HG03135 (cell line): ENCODE data around the gene SIPA1L3.

ENCODE experiments used
- ATAC-seq: cut with Tn5 transposase; IDR thresholded peaks from one replicate; pipeline ENCODE4 v1.9.1; 2021; ENCODE audit warnings: mild to moderate bottlenecking, moderate library complexity; ENCODE audit not compliant: unreplicated experiment

SIPA1L3 gene

DNA sequence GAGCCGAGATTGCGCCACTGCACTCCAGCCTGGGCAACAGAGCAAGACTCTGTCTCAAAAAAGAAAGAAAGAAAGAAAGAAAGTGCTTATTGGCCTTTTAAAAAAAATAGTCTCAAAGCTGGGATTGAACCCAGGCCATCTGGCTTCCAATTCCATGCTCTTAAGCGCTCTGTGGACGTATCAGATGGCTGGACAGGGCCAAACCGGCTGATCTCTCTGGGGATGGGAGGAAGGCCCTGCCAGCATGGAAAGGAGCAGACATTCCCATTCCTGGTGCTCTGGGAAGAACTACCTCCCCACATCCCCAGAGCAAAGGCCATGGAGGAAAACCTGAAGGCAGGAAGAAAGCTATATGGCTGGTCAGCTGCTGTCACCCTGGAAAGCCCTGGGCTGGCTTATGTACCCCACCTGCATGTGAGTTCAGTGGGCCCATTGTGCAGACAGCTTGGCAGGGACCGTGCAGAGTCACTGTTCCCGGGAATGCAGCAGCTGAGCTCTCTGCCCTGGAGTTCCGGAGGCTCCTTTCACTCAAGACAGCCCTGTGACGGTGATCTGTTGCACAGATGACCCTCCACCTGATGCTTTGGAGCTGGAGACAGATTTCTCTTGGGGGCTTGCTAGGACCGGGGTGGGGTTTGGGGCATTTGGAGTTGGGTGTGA lies 84.3 kb downstream of the SIPA1L3 start:
- no peak for ATAC-seq

GRCh38 chr19:37991841-37992248 lies 84.8 kb downstream of the SIPA1L3 start:
- ATAC-seq, result no peak

GRCh38 chr19:37992761-37993160 lies 85.8 kb downstream of the SIPA1L3 start:
- no peak for ATAC-seq

- no peak for ATAC-seq
Measured at GRCh38 chr19:37994823-37995130, 87.8 kb downstream of the SIPA1L3 start.

DNA sequence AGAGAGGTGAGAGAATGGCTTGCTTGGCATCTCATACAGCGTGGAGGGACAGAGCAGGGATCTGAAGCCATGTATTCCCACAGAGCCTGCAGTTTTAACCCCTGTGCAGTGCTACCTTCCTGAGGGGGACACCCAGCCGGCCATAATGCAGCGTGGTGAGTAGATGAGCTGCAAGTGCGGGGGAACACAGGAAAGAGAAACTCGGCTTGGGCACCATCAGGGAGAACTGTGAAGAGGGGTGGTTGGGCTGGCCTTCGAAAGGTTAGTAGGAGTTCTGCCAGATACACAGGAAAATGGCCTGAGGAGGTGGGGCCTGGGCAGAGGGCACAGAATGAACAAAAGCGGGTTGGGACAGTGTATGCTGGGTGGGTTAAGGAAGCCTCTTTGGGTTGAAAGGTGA lies 88.3 kb downstream of the SIPA1L3 start:
- ATAC-seq, result no peak

DNA sequence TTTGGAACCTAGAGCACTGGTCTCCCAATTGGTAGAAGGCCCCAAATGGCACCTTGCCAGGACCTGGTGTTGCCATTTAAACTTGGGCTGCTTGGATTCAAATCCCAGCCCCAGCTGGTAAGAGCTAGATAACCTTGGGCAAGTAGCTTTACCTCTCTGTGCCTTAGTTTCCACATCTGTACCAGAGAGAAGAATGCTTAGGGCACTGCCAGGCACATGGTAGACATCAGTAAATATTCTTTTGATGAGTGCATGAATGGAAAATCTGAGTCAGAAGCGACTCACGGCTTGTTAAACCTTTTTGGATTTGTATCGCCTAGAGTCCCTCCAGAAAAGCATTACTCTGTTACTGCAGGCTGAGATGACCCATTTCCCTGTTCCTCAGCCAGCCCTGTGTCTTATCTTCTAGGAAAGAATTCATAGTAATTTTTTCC lies 90.9 kb downstream of the SIPA1L3 start:
- no peak for ATAC-seq

- no peak for ATAC-seq
Measured at GRCh38 chr19:37998801-37999308, 91.8 kb downstream of the SIPA1L3 start.

GRCh38 chr19:37999309-38000213 lies 92.6 kb downstream of the SIPA1L3 start:
- ATAC-seq, result no peak

GRCh38 chr19:38001158-38001781 lies 94.3 kb downstream of the SIPA1L3 start:
- ATAC-seq, result no peak

DNA sequence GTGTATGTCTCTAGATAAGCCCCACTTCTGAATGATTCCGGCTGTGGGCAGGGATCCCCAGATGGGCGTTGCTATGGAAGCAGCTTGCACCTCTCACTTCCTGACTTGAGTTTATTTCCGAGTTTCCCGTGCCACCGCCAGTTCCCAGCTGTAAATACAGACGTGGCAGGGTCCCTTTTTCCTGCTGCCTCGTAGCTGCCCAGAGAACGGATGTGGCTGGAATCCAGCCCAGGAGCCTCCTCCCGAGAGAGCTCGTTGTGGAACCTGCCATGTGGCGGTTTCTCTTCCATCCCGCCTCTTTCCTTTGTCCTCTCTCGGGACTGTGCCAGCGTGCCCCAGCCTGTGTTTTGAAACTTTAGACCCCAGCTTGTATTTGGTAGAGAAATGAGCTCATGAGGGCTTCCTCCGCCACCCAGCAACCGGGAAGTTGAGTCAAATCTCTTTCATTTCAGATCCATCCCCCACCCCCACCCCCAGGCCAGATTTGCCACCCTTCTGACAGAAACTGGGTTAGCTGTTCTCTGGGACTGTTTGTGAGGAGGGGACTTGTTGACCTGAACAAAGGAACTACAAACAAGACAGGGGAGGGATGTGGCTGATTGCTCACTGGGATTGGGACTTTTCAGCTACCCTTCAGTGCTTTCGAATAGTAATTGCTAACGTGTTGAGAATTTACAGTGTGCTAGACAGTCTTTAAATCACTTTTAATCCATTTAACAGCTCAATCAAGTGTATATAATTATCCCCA lies 96.6 kb downstream of the SIPA1L3 start:
- no peak for ATAC-seq

DNA sequence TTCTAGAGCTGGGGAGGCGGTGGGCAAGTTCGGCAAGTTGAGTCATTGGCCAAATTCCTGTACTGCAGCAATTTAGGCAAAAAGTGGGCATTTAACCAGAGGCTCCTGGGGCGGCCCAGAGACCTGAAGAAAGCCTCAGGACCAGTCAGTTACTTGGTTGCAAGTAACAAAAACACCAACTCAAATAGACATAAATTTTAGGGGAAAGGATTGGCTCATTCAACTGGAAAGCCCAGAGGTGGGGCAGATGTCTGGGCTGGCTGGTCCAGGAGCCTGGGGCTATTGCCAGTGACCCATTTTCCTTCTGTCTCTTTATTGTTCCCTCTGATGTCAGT lies 97.1 kb downstream of the SIPA1L3 start:
- no peak for ATAC-seq

- ATAC-seq, result peak; percentile 66
Measured at GRCh38 chr19:38004521-38005223, 97.7 kb downstream of the SIPA1L3 start.

DNA sequence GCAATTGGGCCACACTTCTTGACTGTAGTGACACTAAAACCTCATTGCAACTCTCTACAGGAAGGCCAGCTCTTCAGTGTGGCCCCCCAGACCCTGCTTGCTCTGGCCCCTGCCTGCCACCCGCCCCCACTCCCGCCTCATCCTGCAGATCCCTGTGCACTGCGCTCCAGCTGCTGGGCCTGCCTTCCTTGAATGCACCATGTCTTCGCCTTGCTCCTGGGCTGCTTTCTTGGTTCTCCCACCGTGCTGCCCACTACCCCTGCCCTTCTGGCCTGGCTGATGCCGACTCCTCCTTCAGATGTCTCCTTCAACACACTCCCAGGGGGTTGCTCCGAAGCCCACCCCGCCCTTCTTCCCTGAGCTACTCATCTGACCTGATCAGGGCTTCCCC lies 98.2 kb downstream of the SIPA1L3 start:
- no peak for ATAC-seq

DNA sequence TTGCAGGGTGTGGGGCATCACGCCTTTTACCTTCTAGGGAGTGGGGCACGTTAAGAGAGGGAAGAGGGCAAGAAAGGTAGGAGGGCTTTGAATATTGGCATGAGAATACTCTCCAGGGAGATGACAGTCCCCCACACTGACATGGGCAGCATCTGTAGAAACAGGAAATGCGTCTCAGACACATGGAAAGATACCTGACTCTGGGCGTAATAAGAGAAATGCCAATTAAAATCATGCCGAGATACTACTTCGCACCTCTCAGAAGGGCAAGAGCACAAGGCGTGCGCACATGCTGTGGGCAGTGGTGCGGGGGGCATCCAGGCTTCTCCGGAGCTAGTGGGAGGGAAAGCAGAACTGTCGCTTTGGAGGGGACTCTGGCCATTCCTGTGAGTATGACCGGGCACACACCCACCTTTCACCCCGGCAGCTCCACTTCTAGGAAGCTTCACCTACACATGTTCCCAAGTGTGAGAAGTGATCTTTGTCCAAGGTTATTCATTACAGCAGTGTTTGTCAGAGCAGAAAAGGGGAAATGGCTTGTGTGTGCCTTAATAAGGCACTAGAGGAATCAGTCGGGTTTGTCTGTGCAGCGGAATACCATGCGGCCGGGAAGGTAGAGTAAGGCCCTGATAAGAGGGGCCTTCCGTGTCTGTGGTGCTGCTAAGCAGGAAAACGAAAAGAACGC lies 99.5 kb downstream of the SIPA1L3 start:
- ATAC-seq, result no peak

GRCh38 chr19:38009650-38010242 lies 102.7 kb downstream of the SIPA1L3 start:
- ATAC-seq, result no peak

- no peak for ATAC-seq
Measured at GRCh38 chr19:38011426-38011825, 104.4 kb downstream of the SIPA1L3 start.

GRCh38 chr19:38012290-38012689 lies 105.3 kb downstream of the SIPA1L3 start:
- ATAC-seq, result no peak

GRCh38 chr19:38012944-38013343 lies 105.9 kb downstream of the SIPA1L3 start:
- no peak for ATAC-seq

GRCh38 chr19:38013913-38014580 lies 107.0 kb downstream of the SIPA1L3 start:
- no peak for ATAC-seq
